Thoracic aorta (tissue), 2 donors: Measurements from ENCODE around the gene GNB1. TPM values are rescaled to one million over a fixed set of nuclear protein-coding genes. Genes with fewer than 3 reads are reported as not detected.
A peak's percentile ranks its signal among the peaks of the same experiment; 100 is the strongest.
"Not testable (repeated sequence)": the region's sequence is repeated elsewhere in the genome, so short reads cannot be mapped to it uniquely, and the experiment has no call there.

Experiments used
- ATAC-seq: fragments of 150-250 bp; one replicate; pipeline ENCODE4 v1.8.0; 2017; ENCODE audit warnings: low read depth; ENCODE audit not compliant: insufficient number of reproducible peaks, low FRiP score
- DNase-seq: peaks from one replicate; pipeline ENCODE4 v3.0.0-alpha.2; 2020; ENCODE audit warnings: low spot score
- H3K27ac ChIP-seq, 2 donors: fragments of 200-600 bp; sonication (generic); 1 replicate in 1 of 2; 2 replicates in 1 of 2; pipeline ENCODE4 v1.5.1; 2016; ENCODE audit warnings: mild to moderate bottlenecking in 2 of 2, moderate library complexity in 2 of 2
- H3K27me3 ChIP-seq: fragments of 200-600 bp; sonication (generic); replicated peaks from 2 replicates; pipeline ENCODE4 v1.6.0; 2016; ENCODE audit warnings: mild to moderate bottlenecking; ENCODE audit not compliant: insufficient read depth
- H3K36me3 ChIP-seq: fragments of 200-600 bp; sonication (generic); one replicate; pipeline ENCODE4 v1.5.1; 2016
- H3K4me1 ChIP-seq, 2 donors: fragments of 200-600 bp; sonication (generic); 1 replicate in 1 of 2; 2 replicates in 1 of 2; pipeline versions ENCODE4 v1.5.1 to v1.6.0; 2016; ENCODE audit warnings: low read depth in 2 of 2, mild to moderate bottlenecking in 1 of 2; ENCODE audit not compliant: control insufficient read depth in 1 of 2
- H3K4me3 ChIP-seq: fragments of 200-600 bp; sonication (generic); 2 replicates; pipeline ENCODE4 v1.5.1; 2016; ENCODE audit warnings: mild to moderate bottlenecking
- H3K9me3 ChIP-seq: fragments of 200-600 bp; sonication (generic); 2 replicates; pipeline ENCODE4 v1.5.1; 2016
- CTCF ChIP-seq: fragments of 200-600 bp; sonication (generic); IDR thresholded peaks from one replicate; pipeline ENCODE4 v1.5.1; 2019; ENCODE audit warnings: antibody characterized with exemption
- total RNA-seq, 2 donors: library from RNA; depleted of rRNA; stranded (reverse); fragments of >200 nt; gene quantifications; one replicate each; pipeline versions ENCODE4 v1.1.0 to v1.2.3, GENCODE V29; 2016

Gene GNB1
- total RNA-seq, 2 donors from 2014 or later = 169 to 200 TPM

GRCh38 chr1:1862905-1863547 lies 27.9 kb downstream of the GNB1 start:
- DNase-seq = no peak
- no peaks in the 10 kb centered on the region for H3K27me3 ChIP-seq
- H3K4me1 ChIP-seq = peaks cover 36 to 60% of the 10 kb centered on the region in 2 donors
- no peak overlapping the region for H3K4me3 ChIP-seq
- H3K36me3 ChIP-seq = no peaks in the 10 kb centered on the region
- no peak for ATAC-seq
- H3K9me3 ChIP-seq = no peaks in the 10 kb centered on the region
- no peak overlapping the region for H3K27ac ChIP-seq
- no peak for TF ChIP-seq CTCF

DNA sequence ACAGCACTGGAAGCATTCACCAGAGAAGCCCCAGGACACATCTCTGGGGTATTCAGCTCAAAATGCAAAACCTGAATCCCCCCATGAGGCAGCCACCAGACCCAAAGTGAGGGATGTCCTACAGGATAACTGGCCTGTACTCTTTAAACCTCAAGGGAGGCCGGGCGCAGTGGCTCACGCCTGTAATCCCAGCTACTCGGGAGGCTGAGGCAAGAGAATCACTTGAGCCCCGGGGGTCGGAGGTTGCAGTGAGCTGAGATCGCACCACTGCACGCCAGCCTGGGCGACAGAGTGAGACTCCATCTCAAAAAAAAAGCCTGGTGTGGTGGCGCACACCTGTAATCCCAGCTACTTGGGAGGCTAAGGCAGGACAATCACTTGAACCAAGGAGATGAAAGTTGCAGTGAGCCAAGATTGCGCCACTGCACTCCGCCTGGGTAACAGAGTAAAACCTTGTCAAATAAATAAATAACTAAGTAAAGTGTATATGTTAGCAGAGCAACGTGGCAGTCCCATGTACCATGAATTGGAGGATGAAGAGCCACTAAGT lies 29.1 kb downstream of the GNB1 start:
- H3K9me3 ChIP-seq, H3K27ac ChIP-seq, H3K36me3 ChIP-seq, H3K27me3 ChIP-seq, DNase-seq, H3K4me3 ChIP-seq, ATAC-seq: not testable (repeated sequence)
- peaks cover 46 to 69% of the 10 kb centered on the region in 2 donors for H3K4me1 ChIP-seq

DNA sequence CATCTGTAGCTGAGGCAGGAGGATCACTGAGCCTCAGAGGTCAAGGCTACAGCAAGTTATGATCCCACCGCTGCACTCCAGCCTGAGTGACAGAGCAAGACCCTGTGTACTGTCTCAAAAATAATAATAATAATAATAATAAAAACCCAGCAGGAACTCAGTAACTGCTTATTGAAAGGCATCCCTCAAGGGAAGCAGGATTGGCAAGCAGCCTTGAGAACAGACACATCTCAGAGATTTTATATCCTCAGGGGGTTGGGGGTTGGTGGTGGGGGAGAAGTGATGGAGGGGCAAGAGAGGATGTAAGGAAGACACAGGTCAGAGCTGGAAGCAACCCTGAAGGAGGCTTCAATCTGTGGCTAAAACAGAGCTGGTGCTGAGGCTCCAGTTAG lies 29.6 kb downstream of the GNB1 start:
- Histone ChIP-seq H3K27ac (no peak overlapping the region), H3K36me3 (no peaks in the 10 kb centered on the region), H3K4me3 (no peak overlapping the region), H3K27me3 (no peaks in the 10 kb centered on the region), H3K9me3 (no peaks in the 10 kb centered on the region), H3K4me1 (peaks cover 51 to 72% of the 10 kb centered on the region in 2 donors)
- no peak for TF ChIP-seq CTCF
- no peak for ATAC-seq
- no peak for DNase-seq

DNA sequence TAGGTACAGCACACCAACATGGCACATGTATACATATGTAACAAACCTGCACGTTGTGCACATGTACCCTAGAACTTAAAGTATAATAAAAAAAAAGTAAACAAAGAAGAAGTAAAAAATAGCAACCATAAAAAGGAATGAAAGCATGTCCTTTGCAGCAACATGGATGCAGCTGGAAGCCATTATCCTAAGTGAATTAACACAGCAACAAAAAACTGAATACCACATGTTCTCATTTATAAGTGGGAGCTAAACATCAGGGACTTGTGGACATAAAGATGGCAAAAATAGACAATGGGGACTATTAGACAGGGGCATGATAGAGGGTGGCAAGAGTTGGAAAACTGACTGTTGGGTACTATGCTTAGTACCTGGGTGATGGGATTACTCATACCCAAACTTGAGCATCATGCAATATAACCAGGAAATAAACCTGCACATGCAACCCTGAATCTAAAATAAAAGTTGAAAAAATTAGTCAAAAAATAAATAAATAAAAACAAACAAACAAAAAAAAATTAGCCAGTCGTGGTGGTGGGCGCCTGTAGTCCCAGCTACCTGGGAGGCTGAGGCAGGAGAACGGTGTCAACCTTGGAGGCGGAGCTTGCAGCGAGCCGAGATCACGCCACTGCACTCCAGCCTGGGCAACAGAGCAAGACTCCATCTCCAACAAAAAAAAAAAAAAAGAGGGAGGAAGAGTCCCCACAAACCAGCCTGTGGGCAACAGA lies 30.8 kb downstream of the GNB1 start:
- not testable (repeated sequence) for H3K9me3 ChIP-seq, DNase-seq, H3K27me3 ChIP-seq, H3K4me3 ChIP-seq, H3K36me3 ChIP-seq, ATAC-seq
- peak overlapping the region in 1 of 2 donors; percentile 71 for H3K27ac ChIP-seq
- H3K4me1 ChIP-seq = peaks cover 52 to 70% of the 10 kb centered on the region in 2 donors

DNA sequence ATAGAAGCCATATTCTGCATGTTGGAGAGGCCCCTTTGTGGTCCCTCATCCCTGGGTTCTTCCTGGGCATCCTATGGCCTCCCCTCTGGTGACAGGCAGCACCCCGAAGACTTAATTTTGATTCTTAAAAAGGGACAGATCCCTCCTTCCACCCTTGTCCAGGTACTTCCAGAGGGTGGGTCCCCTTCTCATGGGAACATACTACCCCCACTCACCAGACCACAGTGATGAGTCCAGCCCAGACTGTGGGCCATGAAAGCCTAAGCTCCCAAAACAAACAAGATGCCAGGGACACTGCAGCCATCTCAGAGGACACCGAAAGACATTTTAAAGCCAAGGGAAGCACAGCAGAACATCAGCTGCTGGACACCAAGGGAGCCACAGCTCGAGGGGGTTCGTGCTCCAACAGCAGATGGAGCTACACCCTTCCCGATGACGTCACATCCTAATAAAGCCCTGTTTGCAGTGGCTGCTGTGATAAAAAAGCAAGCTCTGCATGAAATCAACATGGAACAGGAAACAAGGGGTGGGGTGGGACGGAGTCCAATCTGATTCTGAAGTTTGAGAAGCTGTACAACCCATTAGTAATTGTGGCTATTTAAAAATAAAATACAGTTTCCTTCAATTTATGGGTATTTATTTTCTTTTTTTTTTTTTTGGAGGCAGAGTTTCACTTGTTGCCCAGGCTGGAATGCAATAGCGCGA lies 32.4 kb downstream of the GNB1 start:
- Histone ChIP-seq H3K27ac (peak overlapping the region; percentile 69 to 71), H3K4me1 (peaks cover 56 to 81% of the 10 kb centered on the region in 2 donors), H3K4me3 (peak overlapping the region; percentile 57), H3K36me3 (no peaks in the 10 kb centered on the region), H3K27me3 (no peaks in the 10 kb centered on the region), H3K9me3 (no peaks in the 10 kb centered on the region)
- no peak for TF ChIP-seq CTCF
- ATAC-seq (peak; percentile 81), DNase-seq (peak; percentile 48)
